Stimulated activated CD8-positive, alpha-beta memory T cell treated with anti-CD3 and anti-CD28 coated beads, Interleukin-4, amount 100 ng/mL, for 1 hour (primary cell): ENCODE results near the gene GSTM4.

Source experiments
- DNase-seq, 2 donors: peaks; one replicate each; pipeline ENCODE4 v3.0.0-alpha.2; 2020; ENCODE audit warnings: low read depth in 2 of 2, low spot score in 1 of 2

Gene GSTM4

GRCh38 chr1:109624201-109625010 is 31.5 kb upstream of the GSTM4 start:
- no peak for DNase-seq

GRCh38 chr1:109625176-109625575 is 30.7 kb upstream of the GSTM4 start:
- DNase-seq = no peak

- DNase-seq = no peak
Measured at GRCh38 chr1:109625601-109626560, 30.0 kb upstream of the GSTM4 start.

GRCh38 chr1:109626682-109627408 is 29.1 kb upstream of the GSTM4 start:
- DNase-seq = no peak

- no peak for DNase-seq
Measured at GRCh38 chr1:109627692-109628399, 28.1 kb upstream of the GSTM4 start.

GRCh38 chr1:109628540-109629321 is 27.2 kb upstream of the GSTM4 start:
- no peak for DNase-seq

GRCh38 chr1:109629372-109630030 is 26.4 kb upstream of the GSTM4 start:
- DNase-seq = no peak

GRCh38 chr1:109630081-109630897 is 25.6 kb upstream of the GSTM4 start:
- no peak for DNase-seq

GRCh38 chr1:109630898-109631512 is 24.9 kb upstream of the GSTM4 start:
- DNase-seq = no peak

GRCh38 chr1:109631513-109632505 is 24.1 kb upstream of the GSTM4 start:
- no peak for DNase-seq

GRCh38 chr1:109632671-109633346 is 23.1 kb upstream of the GSTM4 start:
- DNase-seq = no peak

- no peak for DNase-seq
Measured at GRCh38 chr1:109634292-109634691, 21.6 kb upstream of the GSTM4 start.

- no peak for DNase-seq
Measured at GRCh38 chr1:109634771-109635750, 20.8 kb upstream of the GSTM4 start.

GRCh38 chr1:109635862-109636200 is 20.1 kb upstream of the GSTM4 start:
- DNase-seq = no peak

- DNase-seq = no peak
Measured at GRCh38 chr1:109636201-109636952, 19.5 kb upstream of the GSTM4 start.
